Right lobe of liver (tissue), 6 donors: Measurements from ENCODE around the gene MAMSTR. TPM values are rescaled to one million over a fixed set of nuclear protein-coding genes. Genes with fewer than 3 reads are reported as not detected.

ENCODE experiments used
- ATAC-seq, 4 donors: fragments of 200-7000 bp; cut with Tn5 transposase; one replicate each; pipeline ENCODE4 v1.9.1; 2020; ENCODE audit warnings: mild to moderate bottlenecking in 4 of 4, moderate library complexity in 4 of 4
- DNase-seq, 3 donors: peaks; one replicate each; pipeline ENCODE4 v3.0.0-alpha.2; 2020
- H3K27ac ChIP-seq, 3 donors: fragments of 200-600 bp; one replicate each; pipeline ENCODE4 v1.8.0; 2022
- H3K27me3 ChIP-seq, 2 donors: fragments of 200-600 bp; one replicate each; pipeline ENCODE4 v1.8.0; 2022
- H3K36me3 ChIP-seq, 4 donors: fragments of 200-600 bp; sonication (generic) in 1 of 4; one replicate each; pipeline versions ENCODE4 v1.5.1 to v1.8.0; 2017 to 2022; ENCODE audit warnings: control low read depth in 1 of 4
- H3K4me1 ChIP-seq, 4 donors: fragments of 200-600 bp; sonication (generic) in 1 of 4; one replicate each; pipeline versions ENCODE4 v1.5.1 to v1.8.0; 2017 to 2022; ENCODE audit warnings: control low read depth in 1 of 4
- H3K4me3 ChIP-seq, 3 donors: fragments of 200-600 bp; one replicate each; pipeline ENCODE4 v1.8.0; 2022
- H3K9me3 ChIP-seq, 4 donors: fragments of 200-600 bp; sonication (generic) in 1 of 4; one replicate each; pipeline versions ENCODE4 v1.5.1 to v1.8.0; 2017 to 2022; ENCODE audit warnings: control low read depth in 1 of 4
- POLR2A ChIP-seq: fragments of 450-650 bp; IDR thresholded peaks from one replicate; pipeline ENCODE4 v1.6.1; 2017; ENCODE audit warnings: antibody characterized with exemption, mild to moderate bottlenecking
- WGBS: methylation state at CpG from one replicate; pipeline ENCODE4 v1.1.6; 2018; ENCODE audit warnings: low coverage, low lambda C conversion rate; ENCODE audit not compliant: insufficient coverage; ENCODE audit errors: missing lambda C conversion rate; 5-methylcytosine and 5-hydroxymethylcytosine counted together
- intact Hi-C, 2 donors: fragments of 100-400 bp; cut with DNase I; formaldehyde crosslinking; loops; one replicate each; pipeline versions ENCODE4 v1.11.2 to v1.14.1; 2022
- total RNA-seq, 6 experiments: library from RNA; depleted of rRNA in 2 of 6; stranded (reverse); fragments of >200 nt in 2 of 6; fragmentation: NEBNext Ultra II Directional in 3 of 6; extraction: Animal tissue kit (Norgen Biotek cat#: 25700) in 3 of 6; gene quantifications; one replicate each; pipeline versions ENCODE4 v1.1.0 to v1.2.4, GENCODE V29; 2016 to 2023
- TF ChIP-seq, protein P1 (sequence below), 4 donors: fragments of 200-600 bp in 3 of 4; fragments of 450-650 bp in 1 of 4; IDR thresholded peaks; one replicate each; pipeline versions ENCODE4 v1.5.1 to v1.8.0; 2016 to 2022; ENCODE audit warnings: antibody characterized with exemption in 4 of 4, mild to moderate bottlenecking in 2 of 4
- donor health status: DM: no; HTN: yes; CAD: no.
- donor health status: DM: no; HTN: no; CAD: no.
- donor health status: DM: no; HTN: no; CAD: no.
- donor health status: DM: no; HTN: yes; CAD: no.
- donor health status: DM: no; HTN: yes; CAD: no.

MAMSTR gene
- total RNA-seq, 6 experiments from 2014 or later, result 0.22 to 0.37 (median 0.24) TPM; not detected in 1

DNA sequence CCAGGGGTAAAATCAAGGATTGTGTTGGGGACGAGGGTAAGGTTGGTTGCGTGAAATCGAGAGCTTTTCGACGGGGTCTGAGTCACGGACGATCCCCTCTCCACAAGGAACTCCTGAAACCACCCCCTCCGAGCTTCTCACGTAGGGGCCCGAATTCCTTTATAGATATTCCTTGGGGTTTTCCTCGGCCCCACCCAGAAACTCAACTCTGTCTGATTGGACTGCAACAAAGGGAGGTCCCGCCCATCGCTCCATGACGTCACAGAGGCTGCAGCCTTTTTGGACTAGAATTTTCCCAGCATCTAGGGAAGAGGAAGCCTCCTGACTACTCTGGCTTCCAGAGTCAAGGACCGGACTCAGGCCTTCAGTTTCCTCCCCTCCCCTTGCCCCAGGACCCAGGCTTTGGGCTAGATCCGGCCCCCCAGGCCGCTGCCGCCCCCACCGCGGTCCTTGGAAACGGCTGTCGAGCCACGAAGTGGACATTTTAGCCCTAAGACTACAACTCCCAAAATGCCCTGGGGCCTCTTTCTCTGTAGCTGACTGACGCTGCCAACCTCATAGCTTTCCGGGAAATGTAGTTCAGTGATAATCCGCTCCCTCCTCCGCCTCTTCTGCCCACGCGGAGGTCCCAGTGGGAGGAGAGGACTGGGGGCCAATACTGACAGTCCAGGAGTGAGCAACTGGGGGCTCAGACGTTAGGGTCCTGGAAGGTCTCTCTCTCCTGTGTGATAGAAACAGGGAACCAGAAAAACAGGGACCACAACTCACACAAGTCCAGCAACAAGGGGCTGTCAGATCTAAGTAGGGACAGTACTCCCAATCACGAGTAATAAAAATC lies 27.4 kb upstream of the MAMSTR start, which contains the start of gene IZUMO1:
Gene IZUMO1 (minus strand): TSS at position 172 of the 838 bp plus-strand sequence. CDS start 1,050 bp downstream, outside the sequence.
- peak within 1 kb of the TSS in 2 of 3 donors; percentile 51 to 56 for H3K27ac ChIP-seq
- no peaks in the 10 kb centered on the region for H3K9me3 ChIP-seq
- peak in 2 of 3 donors; percentile 69 to 76 for DNase-seq
- no peaks in the 10 kb centered on the region for H3K36me3 ChIP-seq
- H3K4me1 ChIP-seq, result no peaks in the 10 kb centered on the region
- H3K27me3 ChIP-seq, result no peaks in the 10 kb centered on the region
- 10% methylated on average over 24 of the region's 31 CpGs for WGBS
- peak; percentile 75 to 84 (median 79) for ATAC-seq
- intact Hi-C loops, result no loop called here
- peak within 1 kb of the TSS; percentile 15 to 31 (median 17) for H3K4me3 ChIP-seq
- TF ChIP-seq, protein P1, sequence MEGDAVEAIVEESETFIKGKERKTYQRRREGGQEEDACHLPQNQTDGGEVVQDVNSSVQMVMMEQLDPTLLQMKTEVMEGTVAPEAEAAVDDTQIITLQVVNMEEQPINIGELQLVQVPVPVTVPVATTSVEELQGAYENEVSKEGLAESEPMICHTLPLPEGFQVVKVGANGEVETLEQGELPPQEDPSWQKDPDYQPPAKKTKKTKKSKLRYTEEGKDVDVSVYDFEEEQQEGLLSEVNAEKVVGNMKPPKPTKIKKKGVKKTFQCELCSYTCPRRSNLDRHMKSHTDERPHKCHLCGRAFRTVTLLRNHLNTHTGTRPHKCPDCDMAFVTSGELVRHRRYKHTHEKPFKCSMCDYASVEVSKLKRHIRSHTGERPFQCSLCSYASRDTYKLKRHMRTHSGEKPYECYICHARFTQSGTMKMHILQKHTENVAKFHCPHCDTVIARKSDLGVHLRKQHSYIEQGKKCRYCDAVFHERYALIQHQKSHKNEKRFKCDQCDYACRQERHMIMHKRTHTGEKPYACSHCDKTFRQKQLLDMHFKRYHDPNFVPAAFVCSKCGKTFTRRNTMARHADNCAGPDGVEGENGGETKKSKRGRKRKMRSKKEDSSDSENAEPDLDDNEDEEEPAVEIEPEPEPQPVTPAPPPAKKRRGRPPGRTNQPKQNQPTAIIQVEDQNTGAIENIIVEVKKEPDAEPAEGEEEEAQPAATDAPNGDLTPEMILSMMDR (IDR thresholded peaks at IDR 0.05), result no peak
- TF ChIP-seq POLR2A, result no peak

DNA sequence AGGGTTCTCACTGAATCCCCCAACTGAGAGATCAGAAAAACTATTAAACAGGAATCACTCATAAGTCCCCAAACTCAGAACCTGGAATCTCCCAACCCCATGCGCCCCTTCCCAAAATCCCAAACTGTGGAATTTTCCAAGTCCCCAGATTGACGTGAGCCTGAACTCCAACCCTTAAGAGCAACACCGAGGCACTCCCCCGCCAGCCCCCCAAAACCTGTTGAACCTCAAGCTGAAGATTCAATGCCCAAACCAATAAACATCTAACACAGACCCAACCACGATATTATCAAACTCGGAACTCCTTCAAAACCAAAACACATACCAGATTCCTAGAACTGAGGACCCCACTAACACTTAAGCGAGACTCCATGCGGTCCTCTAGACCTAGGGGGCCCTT lies 26.6 kb upstream of the MAMSTR start:
- Histone ChIP-seq H3K27me3 (no peaks in the 10 kb centered on the region), H3K36me3 (no peaks in the 10 kb centered on the region), H3K27ac (peak overlapping the region in 1 of 3 donors; percentile 51), H3K4me3 (no peak overlapping the region), H3K4me1 (no peaks in the 10 kb centered on the region), H3K9me3 (no peaks in the 10 kb centered on the region)
- DNase-seq, result no peak
- TF ChIP-seq, protein P1 (IDR thresholded peaks at IDR 0.05), result no peak
- TF ChIP-seq POLR2A, result no peak
- WGBS, result 79% methylated on average over 5 of the region's 8 CpGs
- intact Hi-C loops, result no loop called here
- no peak for ATAC-seq

DNA sequence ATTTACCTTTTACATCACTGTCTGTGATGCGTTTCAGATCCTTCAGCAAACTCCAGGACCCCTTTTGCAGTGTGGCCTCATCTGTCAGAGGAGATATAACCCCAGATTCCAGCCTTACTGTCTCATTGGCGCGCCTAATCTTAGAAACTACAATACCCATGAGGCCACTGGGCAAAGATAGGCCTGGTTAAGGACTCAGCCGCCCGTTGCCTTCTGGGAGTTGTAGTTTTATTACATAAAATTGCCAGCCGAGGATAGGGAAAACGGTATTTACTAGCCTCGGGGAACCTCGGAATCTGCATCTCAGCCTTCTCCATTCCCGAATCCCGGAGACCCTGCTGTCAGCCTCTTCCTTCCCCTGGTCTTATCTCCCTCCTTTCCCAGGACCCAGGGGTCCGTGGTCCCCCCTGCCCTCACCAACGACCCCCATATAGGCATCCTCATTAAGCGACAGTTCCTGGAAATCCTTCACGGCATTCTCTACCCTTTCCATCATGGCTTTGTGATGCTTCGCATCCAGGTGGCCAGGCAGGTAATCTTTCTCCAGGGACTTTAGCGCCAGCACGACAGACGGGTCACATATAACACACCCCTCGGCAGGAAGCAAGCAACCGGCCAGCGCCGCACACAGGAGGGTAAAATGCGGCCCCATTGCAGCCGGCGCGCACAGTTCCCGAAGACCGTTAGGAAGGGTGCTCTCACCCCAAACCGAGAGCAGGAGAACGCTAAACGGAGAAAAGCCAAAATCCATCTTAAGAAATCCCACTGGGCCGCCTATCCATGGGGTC lies 25.9 kb upstream of the MAMSTR start:
- ATAC-seq (peak; percentile 45 to 68 (median 58)), DNase-seq (no peak)
- WGBS, result 24% methylated on average over 31 of the region's 33 CpGs
- Histone ChIP-seq H3K27me3 (no peaks in the 10 kb centered on the region), H3K4me1 (no peaks in the 10 kb centered on the region), H3K27ac (no peak overlapping the region), H3K9me3 (no peaks in the 10 kb centered on the region), H3K4me3 (no peak overlapping the region), H3K36me3 (no peaks in the 10 kb centered on the region)
- intact Hi-C loops, result no loop called here
- no peak for TF ChIP-seq POLR2A
- TF ChIP-seq, protein P1 (IDR thresholded peaks at IDR 0.05), result no peak

DNA sequence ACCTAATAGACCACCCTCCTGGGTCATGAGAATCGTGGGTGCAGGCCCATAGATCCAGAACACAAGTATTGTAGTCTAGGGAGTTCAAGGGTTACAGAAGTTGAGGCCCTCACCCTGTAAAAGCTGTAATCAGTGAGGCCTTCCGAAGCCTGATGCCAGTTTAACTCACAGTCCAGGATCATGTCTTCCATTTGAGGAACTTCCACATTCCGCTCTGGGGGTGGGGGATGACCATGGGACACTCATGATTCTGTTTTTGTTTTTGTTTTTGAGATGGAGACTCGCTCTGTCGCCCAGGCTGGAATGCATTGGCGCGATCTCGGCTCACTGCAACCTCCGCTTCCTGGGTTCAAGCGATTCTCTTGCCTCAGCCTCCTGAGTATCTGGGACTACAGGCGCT lies 22.6 kb upstream of the MAMSTR start:
- no peak for ATAC-seq
- DNase-seq, result no peak
- WGBS, result 100% methylated on average over 4 of the region's 11 CpGs
- TF ChIP-seq, protein P1 (IDR thresholded peaks at IDR 0.05), result no peak
- no peak for TF ChIP-seq POLR2A
- peaks cover 0 to 5% (median 0%) of the 10 kb centered on the region in 4 donors for H3K4me1 ChIP-seq
- H3K4me3 ChIP-seq, result no peak overlapping the region
- no peaks in the 10 kb centered on the region for H3K36me3 ChIP-seq
- no peaks in the 10 kb centered on the region for H3K9me3 ChIP-seq
- peak overlapping the region in 1 of 3 donors; percentile 6 for H3K27ac ChIP-seq
- intact Hi-C loops, result no loop called here
- no peaks in the 10 kb centered on the region for H3K27me3 ChIP-seq
